GM12878 (cell line): ENCODE measurements around the gene PRTFDC1. TPM values are rescaled to one million over a fixed set of nuclear protein-coding genes. Genes with fewer than 3 reads are reported as not detected.

ENCODE experiments used
- ATAC-seq: fragments of 200-7000 bp; cut with Tn5 transposase; 3 replicates; pipeline ENCODE4 v1.9.1; 2020; ENCODE audit warnings: mild to moderate bottlenecking, moderate library complexity
- BruUV-seq: library from RNA; stranded (reverse); fragments of 400-500 nt; replicated peaks from 2 replicates; lab custom pipeline; 2021; lab: Mats Ljungman, UMichigan
- CTCF ChIA-PET: fragments of 300-600 bp; sonication (Branson Sonifier 250); formaldehyde crosslinking; extraction: SDS; loops from one replicate; lab custom pipeline; 2021; ENCODE audit warnings: inconsistent platforms; lab: Yijun Ruan, JAX
- POLR2A ChIA-PET: fragments of 350-600 bp; formaldehyde crosslinking; extraction: SDS; loops from one replicate; lab custom pipeline; 2021; ENCODE audit warnings: inconsistent platforms; lab: Charles Lee
- RAD21 ChIA-PET: fragments of 300-600 bp; sonication (Branson Sonifier 250); formaldehyde crosslinking; loops from one replicate; lab custom pipeline; 2023; ENCODE audit warnings: antibody characterized with exemption; ENCODE audit not compliant: unreplicated experiment; lab: Charles Lee
- SMC1A ChIA-PET: fragments of 300-600 bp; sonication (Branson Sonifier 250); formaldehyde crosslinking; loops from one replicate; lab custom pipeline; 2023; ENCODE audit not compliant: unreplicated experiment, uncharacterized antibody; lab: Charles Lee
- DNase-seq: peaks from one replicate; pipeline ENCODE4 v3.0.0-alpha.2; 2011; ENCODE audit warnings: low read depth, low spot score
- FAIRE-seq: peaks from 3 replicates; lab custom pipeline; 2011; peaks lifted over from hg19 to GRCh38; lab: Jason Lieb, UNC
- H2AFZ ChIP-seq: 2 replicates; pipeline ENCODE4 v1.6.0; 2011; ENCODE audit warnings: low read depth, low read length, control low read depth; ENCODE audit not compliant: control insufficient read depth
- H3K27ac ChIP-seq: 2 replicates; pipeline ENCODE4 v1.5.1; 2011; ENCODE audit warnings: control low read depth; ENCODE audit not compliant: control insufficient read depth, insufficient read depth
- H3K27me3 ChIP-seq, 2 experiments: replicated peaks in 1 of 2; 2 replicates each; pipeline versions ENCODE4 v1.6.0 to v1.6.1; 2011; ENCODE audit warnings: low read length in 1 of 2; ENCODE audit not compliant: control insufficient read depth in 2 of 2, insufficient read depth in 2 of 2
- H3K36me3 ChIP-seq, 2 experiments: 2 replicates each; pipeline ENCODE4 v1.5.1; 2011; ENCODE audit warnings: low read length in 1 of 2; ENCODE audit not compliant: control insufficient read depth in 2 of 2, insufficient read depth in 2 of 2
- H3K4me1 ChIP-seq: 2 replicates; pipeline ENCODE4 v1.6.1; 2011; ENCODE audit warnings: mild to moderate bottlenecking, low read length, moderate library complexity, mixed read lengths; ENCODE audit not compliant: control insufficient read depth, insufficient read depth
- H3K4me2 ChIP-seq: 2 replicates; pipeline ENCODE4 v1.6.0; 2011; ENCODE audit warnings: control low read depth; ENCODE audit not compliant: control insufficient read depth, insufficient read depth
- H3K4me3 ChIP-seq: fragments of 200-600 bp; sonication (generic); 2 replicates; pipeline ENCODE4 v1.5.1; 2016
- H3K79me2 ChIP-seq: 2 replicates; pipeline ENCODE4 v1.6.0; 2011; ENCODE audit warnings: low read length; ENCODE audit not compliant: control insufficient read depth, insufficient read depth
- H3K9ac ChIP-seq: 2 replicates; pipeline ENCODE4 v1.8.0; 2011; ENCODE audit warnings: low read length, control low read depth, mixed read lengths; ENCODE audit not compliant: control insufficient read depth, insufficient read depth
- H3K9me3 ChIP-seq: replicated peaks from 3 replicates; pipeline ENCODE4 v1.5.1; 2011; ENCODE audit warnings: mild to moderate bottlenecking, low read length; ENCODE audit not compliant: control insufficient read depth, insufficient read depth
- H4K20me1 ChIP-seq: 2 replicates; pipeline ENCODE4 v1.6.0; 2011; ENCODE audit not compliant: control insufficient read depth, insufficient read depth
- GATAD2B ChIP-seq: fragments of 450-650 bp; conservative IDR thresholded peaks from 2 replicates; pipeline ENCODE4 v1.6.1; 2017; ENCODE audit warnings: low read depth, mild to moderate bottlenecking, moderate library complexity
- HDAC6 ChIP-seq: fragments of 200-600 bp; sonication (generic); IDR thresholded peaks from one replicate; pipeline ENCODE4 v1.8.0; 2017; ENCODE audit warnings: antibody characterized with exemption; ENCODE audit not compliant: unreplicated experiment
- KAT2A ChIP-seq: conservative IDR thresholded peaks from 2 replicates; pipeline ENCODE4 v1.6.1; 2011; ENCODE audit warnings: low read depth, low read length; ENCODE audit not compliant: control insufficient read depth
- MXI1 ChIP-seq: fragments of 150-350 bp; IDR thresholded peaks from 2 replicates; pipeline ENCODE4 v1.6.1; 2011; ENCODE audit warnings: low read depth, mild to moderate bottlenecking, inconsistent platforms, low read length, improper control_type of control experiment
- RB1 ChIP-seq: fragments of 450-650 bp; formaldehyde crosslinking; IDR thresholded peaks from 2 replicates; pipeline ENCODE4 v1.6.1; 2017; ENCODE audit warnings: mild to moderate bottlenecking, borderline replicate concordance
- WGBS: methylation state at CpG from one replicate; pipeline ENCODE4 v1.1.6; 2016; ENCODE audit warnings: low lambda C conversion rate; ENCODE audit not compliant: insufficient replicate concordance, insufficient coverage; ENCODE audit errors: missing lambda C conversion rate; 5-methylcytosine and 5-hydroxymethylcytosine counted together
- in situ Hi-C: fragments of 300-500 bp; cut with MboI; formaldehyde crosslinking; loops from 9 replicates; pipeline ENCODE4 v1.14.3; 2018; ENCODE audit warnings: mixed read lengths
- intact Hi-C: fragments of 100-400 bp; cut with micrococcal nuclease; formaldehyde crosslinking; loops from one replicate; pipeline ENCODE4 v1.14.2; 2022; ENCODE audit not compliant: unreplicated experiment
- polyA plus RNA-seq, 11 experiments: library from polyadenylated mRNA; depleted of rRNA in 4 of 11; unstranded in 6 of 11; stranded (reverse) in 5 of 11; fragments of >200 nt; fragmentation: Nextera tagmentation in 4 of 11; fragmentation: Illumina TruSeq in 1 of 11; extraction: Ambion mirVana in 4 of 11; extraction: Trizol in 1 of 11; gene quantifications; 1 replicate in 1 of 11; 2 replicates in 10 of 11; pipeline versions ENCODE4 v1.2.1 to v1.2.3, GENCODE V29; 2011 to 2016; ENCODE audit warnings: inconsistent platforms in 2 of 11, missing spikeins in 2 of 11, low read depth in 1 of 11
- total RNA-seq, 4 experiments: library from RNA; depleted of rRNA in 3 of 4; stranded (reverse); fragments of >200 nt in 3 of 4; fragmentation: Illumina TruSeq in 1 of 4; extraction: Trizol in 1 of 4; gene quantifications; 2 replicates each; pipeline versions ENCODE4 v1.2.1 to v1.2.3, GENCODE V29; 2013 to 2021
- TF ChIP-seq, protein P1 (sequence below): fragments of 450-650 bp; IDR thresholded peaks from 2 replicates; pipeline ENCODE4 v1.6.1; 2017; ENCODE audit warnings: mild to moderate bottlenecking, moderate library complexity

PRTFDC1 gene
- total and polyA plus RNA-seq, 10 of the 15 experiments (the other 5 are each of a cell fraction or from before 2014, with no cell fraction given) = 5.5 to 17.3 (median 11.3) TPM

DNA sequence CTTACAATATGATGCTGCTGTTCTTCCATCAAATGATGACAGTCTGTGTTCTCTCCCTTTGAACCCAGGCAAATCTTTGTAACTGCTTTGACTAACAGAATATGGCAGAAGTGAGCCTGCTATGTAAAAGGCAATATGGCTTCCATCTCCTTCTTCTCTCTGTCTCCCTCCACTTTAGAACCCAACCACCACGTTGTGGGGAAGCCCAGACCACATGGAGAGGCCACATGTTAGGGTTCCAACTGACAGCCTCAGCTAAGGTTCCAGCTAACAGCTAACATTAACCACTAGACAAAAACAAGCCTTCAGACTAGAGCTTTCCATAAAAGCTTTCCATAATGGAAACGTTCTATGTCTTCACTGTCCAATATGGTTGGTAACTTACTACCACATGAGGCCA, 107.7 kb downstream of the PRTFDC1 start (continued):
- TF ChIP-seq, protein P1, sequence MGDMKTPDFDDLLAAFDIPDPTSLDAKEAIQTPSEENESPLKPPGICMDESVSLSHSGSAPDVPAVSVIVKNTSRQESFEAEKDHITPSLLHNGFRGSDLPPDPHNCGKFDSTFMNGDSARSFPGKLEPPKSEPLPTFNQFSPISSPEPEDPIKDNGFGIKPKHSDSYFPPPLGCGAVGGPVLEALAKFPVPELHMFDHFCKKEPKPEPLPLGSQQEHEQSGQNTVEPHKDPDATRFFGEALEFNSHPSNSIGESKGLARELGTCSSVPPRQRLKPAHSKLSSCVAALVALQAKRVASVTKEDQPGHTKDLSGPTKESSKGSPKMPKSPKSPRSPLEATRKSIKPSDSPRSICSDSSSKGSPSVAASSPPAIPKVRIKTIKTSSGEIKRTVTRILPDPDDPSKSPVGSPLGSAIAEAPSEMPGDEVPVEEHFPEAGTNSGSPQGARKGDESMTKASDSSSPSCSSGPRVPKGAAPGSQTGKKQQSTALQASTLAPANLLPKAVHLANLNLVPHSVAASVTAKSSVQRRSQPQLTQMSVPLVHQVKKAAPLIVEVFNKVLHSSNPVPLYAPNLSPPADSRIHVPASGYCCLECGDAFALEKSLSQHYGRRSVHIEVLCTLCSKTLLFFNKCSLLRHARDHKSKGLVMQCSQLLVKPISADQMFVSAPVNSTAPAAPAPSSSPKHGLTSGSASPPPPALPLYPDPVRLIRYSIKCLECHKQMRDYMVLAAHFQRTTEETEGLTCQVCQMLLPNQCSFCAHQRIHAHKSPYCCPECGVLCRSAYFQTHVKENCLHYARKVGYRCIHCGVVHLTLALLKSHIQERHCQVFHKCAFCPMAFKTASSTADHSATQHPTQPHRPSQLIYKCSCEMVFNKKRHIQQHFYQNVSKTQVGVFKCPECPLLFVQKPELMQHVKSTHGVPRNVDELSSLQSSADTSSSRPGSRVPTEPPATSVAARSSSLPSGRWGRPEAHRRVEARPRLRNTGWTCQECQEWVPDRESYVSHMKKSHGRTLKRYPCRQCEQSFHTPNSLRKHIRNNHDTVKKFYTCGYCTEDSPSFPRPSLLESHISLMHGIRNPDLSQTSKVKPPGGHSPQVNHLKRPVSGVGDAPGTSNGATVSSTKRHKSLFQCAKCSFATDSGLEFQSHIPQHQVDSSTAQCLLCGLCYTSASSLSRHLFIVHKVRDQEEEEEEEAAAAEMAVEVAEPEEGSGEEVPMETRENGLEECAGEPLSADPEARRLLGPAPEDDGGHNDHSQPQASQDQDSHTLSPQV = no peak

DNA sequence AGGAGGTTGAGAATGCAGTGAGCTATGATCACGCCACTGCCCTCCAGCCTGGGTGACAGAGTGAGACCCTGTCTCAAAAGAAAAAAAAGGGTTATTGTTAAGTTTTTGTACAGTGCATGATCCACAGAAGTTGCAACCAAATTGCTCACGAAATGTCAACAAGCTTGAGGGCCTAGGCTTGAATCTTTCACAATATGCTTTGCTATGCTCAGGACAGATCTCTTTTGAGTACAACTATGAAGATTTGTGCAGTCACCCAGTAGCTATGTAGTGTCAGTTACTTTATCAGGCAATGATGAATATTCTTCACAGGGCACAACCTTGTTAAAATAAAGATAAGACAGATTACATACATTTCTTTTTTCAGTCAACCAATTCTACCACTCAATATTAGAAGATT, 109.2 kb downstream of the PRTFDC1 start:
- no peaks in the 10 kb centered on the region for H3K4me1 ChIP-seq
- RAD21 ChIA-PET = no interaction called here
- no peaks in the 10 kb centered on the region; the same call in 2 of the 3 replicates for H3K9me3 ChIP-seq
- no peak overlapping the region for H2AFZ ChIP-seq
- CTCF ChIA-PET = no interaction called here
- no peak for DNase-seq
- POLR2A ChIA-PET = no interaction called here
- intact Hi-C loops = no loop called here
- 41% methylated on average over 2 of the region's 2 CpGs for WGBS
- no peak overlapping the region for H3K4me3 ChIP-seq
- H3K27me3 ChIP-seq = no peaks in the 10 kb centered on the region
- no peak overlapping the region for H3K9ac ChIP-seq
- H4K20me1 ChIP-seq = no peaks in the 10 kb centered on the region
- SMC1A ChIA-PET = interaction anchor here (1.2 kb wide), 1 partner anchor 14 kb away, joined by 3 read pairs; no protein-coding TSS in a partner anchor
- H3K79me2 ChIP-seq = no peaks in the 10 kb centered on the region
- FAIRE-seq = no peak
- no TSS peak for BruUV-seq
- TF ChIP-seq GATAD2B (no peak), MXI1 (no peak), RB1 (no peak), HDAC6 (no peak), KAT2A (no peak)
- TF ChIP-seq, all 136 proteins: peak for 0
- Histone ChIP-seq H3K27ac (no peak overlapping the region), H3K36me3 (no peaks in the 10 kb centered on the region), H3K4me2 (no peak overlapping the region)
- in situ Hi-C loops = no loop called here
- no peak for ATAC-seq
